HCT116 (cell line): ENCODE measurements around the gene RETREG1. TPM values are rescaled to one million over a fixed set of nuclear protein-coding genes. Genes with fewer than 3 reads are reported as not detected.

ENCODE experiments used
- ATAC-seq: fragments of 200-7000 bp; cut with Tn5 transposase; 2 replicates; pipeline ENCODE4 v1.9.1; 2020; ENCODE audit warnings: mild to moderate bottlenecking, moderate library complexity
- BruUV-seq: library from RNA; stranded (reverse); fragments of 400-500 nt; replicated peaks from 2 replicates; lab custom pipeline; 2021; lab: Mats Ljungman, UMichigan
- CTCF ChIA-PET: fragments of 300-600 bp; sonication (Branson Sonifier 250); formaldehyde crosslinking; loops from one replicate; lab custom pipeline; 2021; ENCODE audit warnings: antibody characterized with exemption; lab: Charles Lee
- POLR2A ChIA-PET: fragments of 300-600, 350-600 bp; sonication (Branson Sonifier 250); formaldehyde crosslinking; loops from one replicate; lab custom pipeline; 2021; ENCODE audit warnings: antibody characterized with exemption; lab: Charles Lee
- RAD21 ChIA-PET, 2 experiments: fragments of 300-600 bp; sonication (Branson Sonifier 250); formaldehyde crosslinking; loops; one replicate each; lab custom pipeline; 2023; ENCODE audit warnings: low total read pairs in 2 of 2; ENCODE audit not compliant: uncharacterized antibody in 2 of 2, unreplicated experiment in 2 of 2, low non-redundant PET in 1 of 2; lab: Charles Lee
- DNase-seq: peaks from one replicate; pipeline ENCODE4 v3.0.0-alpha.2; 2010; ENCODE audit warnings: low read depth, low spot score
- H2AFZ ChIP-seq: fragments of 200-600 bp; shearing (Covaris generic), sonication (generic); 2 replicates; pipeline ENCODE4 v1.6.1; 2017; ENCODE audit warnings: low read depth, mixed run types, mixed read lengths, antibody characterized with exemption, low read length; ENCODE audit not compliant: poor library complexity, severe bottlenecking
- H3K27ac ChIP-seq: 2 replicates; pipeline ENCODE4 v1.5.1; 2012; ENCODE audit warnings: low read depth, low read length
- H3K27me3 ChIP-seq: fragments of 200-600 bp; sonication (generic); 2 replicates; pipeline ENCODE4 v1.6.1; 2016; ENCODE audit warnings: mixed run types, low read length, mixed read lengths; ENCODE audit not compliant: insufficient read depth
- H3K36me3 ChIP-seq, 2 experiments: fragments of 200-500 bp in 1 of 2; fragments of 200-600 bp in 1 of 2; sonication (Bioruptor generic) in 1 of 2; sonication (generic) in 1 of 2; 2 replicates each; pipeline versions ENCODE4 v1.5.1 to v1.6.1; 2014 to 2016; ENCODE audit warnings: low read length in 2 of 2, inconsistent platforms in 1 of 2, mixed read lengths in 1 of 2, mixed run types in 1 of 2; ENCODE audit not compliant: insufficient read depth in 2 of 2, control insufficient read depth in 1 of 2
- H3K4me1 ChIP-seq, 2 experiments: fragments of 200-600 bp in 1 of 2; sonication (generic) in 1 of 2; 2 replicates each; pipeline versions ENCODE4 v1.5.1 to v1.6.1; 2012 to 2017; ENCODE audit warnings: low read length in 2 of 2, inconsistent platforms in 1 of 2, mild to moderate bottlenecking in 1 of 2, mixed read lengths in 1 of 2, mixed run types in 1 of 2, moderate library complexity in 1 of 2; ENCODE audit not compliant: insufficient read depth in 2 of 2, control insufficient read depth in 1 of 2
- H3K4me2 ChIP-seq: fragments of 200-600 bp; sonication (generic); 2 replicates; pipeline ENCODE4 v1.6.1; 2017; ENCODE audit warnings: mixed run types, low read length, mixed read lengths
- H3K4me3 ChIP-seq, 2 experiments: fragments of 200-600 bp in 1 of 2; sonication (generic) in 1 of 2; replicated peaks in 1 of 2; 2 replicates each; pipeline ENCODE4 v1.5.1; 2011 to 2016; ENCODE audit warnings: low read length in 2 of 2, control low read depth in 1 of 2, low read depth in 1 of 2, mild to moderate bottlenecking in 1 of 2, mixed read lengths in 1 of 2, mixed run types in 1 of 2
- H3K79me2 ChIP-seq: fragments of 200-600 bp; sonication (generic); 2 replicates; pipeline ENCODE4 v1.6.1; 2017; ENCODE audit warnings: mild to moderate bottlenecking, mixed run types, low read length, moderate library complexity, mixed read lengths; ENCODE audit not compliant: insufficient read depth
- H3K9ac ChIP-seq: fragments of 200-600 bp; sonication (generic); 2 replicates; pipeline ENCODE4 v1.6.1; 2016; ENCODE audit warnings: low read length, mixed read lengths
- H3K9me2 ChIP-seq: fragments of 200-600 bp; sonication (generic), shearing (Covaris generic); 2 replicates; pipeline ENCODE4 v1.6.1; 2017; ENCODE audit warnings: mixed run types, mild to moderate bottlenecking, moderate library complexity; ENCODE audit not compliant: insufficient read depth
- H3K9me3 ChIP-seq, 2 experiments: fragments of 200-500 bp in 1 of 2; fragments of 200-600 bp in 1 of 2; sonication (Bioruptor generic) in 1 of 2; sonication (generic) in 1 of 2; 2 replicates each; pipeline ENCODE4 v1.6.1; 2014 to 2017; ENCODE audit warnings: low read length in 2 of 2, mixed read lengths in 2 of 2, inconsistent platforms in 1 of 2, low read depth in 1 of 2, mild to moderate bottlenecking in 1 of 2, mixed run types in 1 of 2, moderate library complexity in 1 of 2; ENCODE audit not compliant: control insufficient read depth in 1 of 2, insufficient read depth in 1 of 2
- H4K20me1 ChIP-seq: fragments of 200-600 bp; sonication (generic), shearing (Covaris generic); 2 replicates; pipeline ENCODE4 v1.6.1; 2017; ENCODE audit warnings: mixed run types, mild to moderate bottlenecking, moderate library complexity; ENCODE audit not compliant: insufficient read depth
- CTCF ChIP-seq, 3 experiments: fragments of 200-600 bp in 1 of 3; sonication (generic) in 1 of 3; IDR thresholded peaks in 2 of 3; conservative IDR thresholded peaks in 1 of 3; 2 replicates each; pipeline ENCODE4 v1.5.1; 2012 to 2017; ENCODE audit warnings: low read depth in 2 of 3, low read length in 2 of 3, antibody characterized with exemption in 1 of 3, borderline replicate concordance in 1 of 3, control low read depth in 1 of 3, mild to moderate bottlenecking in 1 of 3, mixed read lengths in 1 of 3, mixed run types in 1 of 3, moderate library complexity in 1 of 3; ENCODE audit not compliant: insufficient read depth in 1 of 3
- EGR1 ChIP-seq: IDR thresholded peaks from 2 replicates; pipeline ENCODE4 v1.6.1; 2012; ENCODE audit warnings: low read depth
- ELF1 ChIP-seq: IDR thresholded peaks from 2 replicates; pipeline ENCODE4 v1.6.1; 2012; ENCODE audit warnings: low read depth, borderline replicate concordance
- EZH2 ChIP-seq: fragments of 200-600 bp; sonication (generic); IDR thresholded peaks from 2 replicates; pipeline ENCODE4 v1.6.1; 2017; ENCODE audit warnings: antibody characterized with exemption, mixed run types
- EZH2phosphoT487 ChIP-seq: fragments of 200-600 bp; IDR thresholded peaks from 2 replicates; pipeline ENCODE4 v1.6.1; 2018; ENCODE audit warnings: antibody characterized with exemption, borderline replicate concordance
- FOSL1 ChIP-seq: IDR thresholded peaks from 2 replicates; pipeline ENCODE4 v1.6.1; 2012; ENCODE audit warnings: low read depth
- JUND ChIP-seq: IDR thresholded peaks from 2 replicates; pipeline ENCODE4 v1.6.1; 2012
- POLR2A ChIP-seq: IDR thresholded peaks from 2 replicates; pipeline ENCODE4 v1.7.0; 2011; ENCODE audit warnings: borderline replicate concordance; ENCODE audit not compliant: insufficient read depth, insufficient read length; ENCODE audit errors: extremely low read depth
- RAD21 ChIP-seq: IDR thresholded peaks from 2 replicates; pipeline ENCODE4 v1.6.1; 2012; ENCODE audit warnings: low read depth, mild to moderate bottlenecking
- REST ChIP-seq: IDR thresholded peaks from 2 replicates; pipeline ENCODE4 v1.6.1; 2012; ENCODE audit warnings: low read depth
- SP1 ChIP-seq: IDR thresholded peaks from 2 replicates; pipeline ENCODE4 v1.6.1; 2012; ENCODE audit warnings: low read depth
- TCF7L2 ChIP-seq: IDR thresholded peaks from 2 replicates; pipeline ENCODE4 v1.7.0; 2011; ENCODE audit warnings: borderline replicate concordance, inconsistent platforms; ENCODE audit not compliant: insufficient read depth, insufficient read length; ENCODE audit errors: extremely low read depth
- intact Hi-C: fragments of 100-400 bp; cut with micrococcal nuclease; formaldehyde crosslinking; loops from 2 replicates; pipeline ENCODE4 v1.10.0; 2022
- total RNA-seq: library from RNA; stranded (reverse); gene quantifications from one replicate; pipeline ENCODE4 v1.2.1, GENCODE V29; 2021; ENCODE audit not compliant: unreplicated experiment
- TF ChIP-seq, protein P1 (sequence below): IDR thresholded peaks from 2 replicates; pipeline ENCODE4 v1.6.1; 2011; ENCODE audit warnings: mild to moderate bottlenecking, low read length, moderate library complexity; ENCODE audit not compliant: insufficient replicate concordance; ENCODE audit errors: extremely low read depth

Gene RETREG1
- total RNA-seq, 1 experiment from 2014 or later, result 6.0 TPM

- no peaks in the 10 kb centered on the region for H3K79me2 ChIP-seq
- no peak overlapping the region for H3K27ac ChIP-seq
- H3K4me1 ChIP-seq, result 0 out of 4 replicates have a peak, but pooled peaks cover 6% of the 10 kb centered on the region in 2 experiments
- intact Hi-C loops, result no loop called here
- RAD21 ChIA-PET, result no interaction called here
- H2AFZ ChIP-seq, result no peak overlapping the region
- DNase-seq (no peak), ATAC-seq (no peak)
- POLR2A ChIA-PET, result no interaction called here
- TF ChIP-seq TCF7L2, result no peak
- TF ChIP-seq ELF1, result no peak
- TF ChIP-seq FOSL1, result no peak
- TF ChIP-seq RAD21, result no peak
- TF ChIP-seq EZH2phosphoT487, result no peak
- TF ChIP-seq POLR2A, result no peak
- TF ChIP-seq JUND, result no peak
- no peak for TF ChIP-seq CTCF (IDR thresholded peaks at IDR 0.05 in 2 of 3, conservative IDR thresholded peaks at IDR 0.05 in 1 of 3; ENCODE audit: borderline replicate concordance in 1 of 3, insufficient read depth in 1 of 3, low read depth in 2 of 3, low read length in 2 of 3)
- H4K20me1 ChIP-seq, result no peaks in the 10 kb centered on the region
- no TSS peak for BruUV-seq
- H3K9me2 ChIP-seq, result no peaks in the 10 kb centered on the region
- H3K4me3 ChIP-seq, result no peak overlapping the region
- H3K9ac ChIP-seq, result no peak overlapping the region
- H3K36me3 ChIP-seq, result no peaks in the 10 kb centered on the region
- H3K9me3 ChIP-seq, result no peaks in the 10 kb centered on the region
- no peaks in the 10 kb centered on the region for H3K27me3 ChIP-seq
- CTCF ChIA-PET, result no interaction called here
- no peak overlapping the region for H3K4me2 ChIP-seq
Observed at GRCh38 chr5:16603701-16604100, 13.1 kb downstream of the RETREG1 start.

DNA sequence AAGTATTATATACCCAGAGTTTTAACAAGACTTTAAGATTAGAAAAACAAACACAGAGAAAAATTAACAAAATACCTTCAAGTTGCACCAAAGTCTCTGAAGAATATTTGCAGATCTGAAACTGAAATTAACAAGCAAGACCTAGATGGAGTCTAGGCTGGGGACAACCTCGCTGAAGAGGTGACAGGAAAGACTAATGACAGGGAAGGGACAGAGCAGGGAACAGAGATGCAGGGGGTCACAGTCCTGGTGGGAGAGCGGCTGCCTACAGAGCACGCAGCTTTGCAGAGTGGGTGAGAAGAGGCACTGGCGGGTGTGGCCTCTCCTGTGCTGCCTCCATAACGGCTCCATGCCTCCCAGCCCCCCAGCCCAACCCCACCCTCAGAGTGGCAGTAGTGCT lies 13.5 kb downstream of the RETREG1 start:
- Histone ChIP-seq H3K79me2 (no peaks in the 10 kb centered on the region), H4K20me1 (no peaks in the 10 kb centered on the region), H3K27me3 (no peaks in the 10 kb centered on the region), H2AFZ (no peak overlapping the region), H3K27ac (no peak overlapping the region), H3K4me1 (0 out of 4 replicates have a peak, but pooled peaks cover 6% of the 10 kb centered on the region in 2 experiments), H3K36me3 (no peaks in the 10 kb centered on the region), H3K9ac (no peak overlapping the region), H3K4me3 (no peak overlapping the region), H3K9me3 (no peaks in the 10 kb centered on the region), H3K4me2 (no peak overlapping the region), H3K9me2 (no peaks in the 10 kb centered on the region)
- CTCF ChIA-PET, result no interaction called here
- POLR2A ChIA-PET, result no interaction called here
- intact Hi-C loops, result no loop called here
- RAD21 ChIA-PET, result no interaction called here
- BruUV-seq, result no TSS peak
- DNase-seq (no peak), ATAC-seq (no peak)
- no peak for TF ChIP-seq REST
- no peak for TF ChIP-seq RAD21
- no peak for TF ChIP-seq EZH2
- no peak for TF ChIP-seq TCF7L2
- TF ChIP-seq, protein P1, sequence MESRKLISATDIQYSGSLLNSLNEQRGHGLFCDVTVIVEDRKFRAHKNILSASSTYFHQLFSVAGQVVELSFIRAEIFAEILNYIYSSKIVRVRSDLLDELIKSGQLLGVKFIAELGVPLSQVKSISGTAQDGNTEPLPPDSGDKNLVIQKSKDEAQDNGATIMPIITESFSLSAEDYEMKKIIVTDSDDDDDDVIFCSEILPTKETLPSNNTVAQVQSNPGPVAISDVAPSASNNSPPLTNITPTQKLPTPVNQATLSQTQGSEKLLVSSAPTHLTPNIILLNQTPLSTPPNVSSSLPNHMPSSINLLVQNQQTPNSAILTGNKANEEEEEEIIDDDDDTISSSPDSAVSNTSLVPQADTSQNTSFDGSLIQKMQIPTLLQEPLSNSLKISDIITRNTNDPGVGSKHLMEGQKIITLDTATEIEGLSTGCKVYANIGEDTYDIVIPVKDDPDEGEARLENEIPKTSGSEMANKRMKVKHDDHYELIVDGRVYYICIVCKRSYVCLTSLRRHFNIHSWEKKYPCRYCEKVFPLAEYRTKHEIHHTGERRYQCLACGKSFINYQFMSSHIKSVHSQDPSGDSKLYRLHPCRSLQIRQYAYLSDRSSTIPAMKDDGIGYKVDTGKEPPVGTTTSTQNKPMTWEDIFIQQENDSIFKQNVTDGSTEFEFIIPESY, result no peak
- TF ChIP-seq SP1, result no peak
- TF ChIP-seq POLR2A, result no peak
- no peak for TF ChIP-seq EGR1
